Measurements from ENCODE around the gene CRY1. TPM values are rescaled to one million over a fixed set of nuclear protein-coding genes. Genes with fewer than 3 reads are reported as not detected.
"Not testable (repeated sequence)": the region's sequence is repeated elsewhere in the genome, so short reads cannot be mapped to it uniquely, and the experiment has no call there.

CRY1 gene
- polyA plus RNA-seq, 1 donor = 25.5 TPM

GRCh38 chr12:107035733-107036132 lies 57.6 kb downstream of the CRY1 start:
- no peak for DNase-seq
- WGBS (ENCODE audit: insufficient coverage, low lambda C conversion rate) = no CpG with 5 or more reads among the region's 2 CpGs
- H3K9me3 ChIP-seq (ENCODE audit: control insufficient read depth, low read depth, low read length) = no peaks in the 10 kb centered on the region
- no peaks in the 10 kb centered on the region for H3K4me1 ChIP-seq (ENCODE audit: control insufficient read depth, insufficient read depth, low read length)
- no peak overlapping the region for H3K27ac ChIP-seq (ENCODE audit: low read length)
- no peak overlapping the region for H3K4me3 ChIP-seq (ENCODE audit: low read length)
- H3K36me3 ChIP-seq (ENCODE audit: control insufficient read depth, insufficient read depth, low read length) = no peaks in the 10 kb centered on the region
- H3K27me3 ChIP-seq (ENCODE audit: control insufficient read depth, insufficient read depth, low read length) = no peaks in the 10 kb centered on the region

DNA sequence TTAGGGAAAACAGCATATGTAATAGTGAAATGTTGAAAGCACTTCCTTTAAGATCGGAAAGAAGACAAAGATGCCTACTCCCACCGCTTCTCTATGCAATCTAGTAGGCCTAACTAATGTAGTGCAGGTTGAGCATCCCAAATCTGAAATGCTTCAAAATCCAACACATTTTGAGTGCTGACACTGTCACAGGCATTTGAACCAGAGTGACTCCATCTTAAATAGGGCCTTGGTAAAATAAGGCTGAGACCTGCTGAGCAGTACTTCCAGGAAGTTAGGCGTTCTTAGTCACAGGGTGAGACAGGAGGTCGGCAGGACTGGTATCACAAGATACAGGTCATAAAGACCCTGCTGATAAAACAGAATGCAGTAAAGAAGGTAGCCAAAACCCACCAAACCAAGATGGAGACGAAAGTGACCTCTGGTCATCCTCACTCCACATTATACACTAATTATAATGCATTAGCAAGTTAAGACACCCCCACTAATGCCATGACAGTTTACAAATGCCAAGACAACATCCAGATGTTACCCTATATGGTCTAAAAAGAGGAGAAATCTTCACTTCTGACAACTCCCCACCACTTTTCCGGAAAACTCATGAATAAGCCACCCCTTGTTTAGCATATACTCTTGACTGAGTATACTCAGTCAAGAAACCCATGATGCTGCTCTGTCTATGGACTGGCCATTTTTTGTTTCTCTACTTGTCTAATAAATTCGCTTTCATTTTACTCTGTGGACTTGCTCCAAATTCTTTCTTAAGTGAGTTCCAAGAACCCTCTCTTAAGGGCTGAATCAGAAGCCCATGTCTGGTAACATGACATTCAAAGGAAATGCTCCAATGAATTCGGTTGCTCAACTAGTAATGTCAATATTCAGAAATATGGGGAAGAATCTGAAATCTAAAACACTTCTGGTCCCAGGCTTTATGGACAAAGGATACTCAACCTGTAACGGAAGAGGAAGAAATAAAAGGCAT lies 59.3 kb downstream of the CRY1 start:
- Histone ChIP-seq H3K27me3 (ENCODE audit: control insufficient read depth, insufficient read depth, low read length) (no peaks in the 10 kb centered on the region), H3K36me3 (ENCODE audit: control insufficient read depth, insufficient read depth, low read length) (no peaks in the 10 kb centered on the region), H3K4me1 (ENCODE audit: control insufficient read depth, insufficient read depth, low read length) (no peaks in the 10 kb centered on the region), H3K4me3 (ENCODE audit: low read length) (no peak overlapping the region), H3K27ac (ENCODE audit: low read length) (no peak overlapping the region), H3K9me3 (ENCODE audit: control insufficient read depth, low read depth, low read length) (no peaks in the 10 kb centered on the region)
- WGBS (ENCODE audit: insufficient coverage, low lambda C conversion rate) = 93% methylated on average over 2 of the region's 9 CpGs
- no peak for DNase-seq

GRCh38 chr12:107032266-107032665 lies 61.1 kb downstream of the CRY1 start:
- WGBS (ENCODE audit: insufficient coverage, low lambda C conversion rate) = 100% methylated on average over 1 of the region's 7 CpGs
- peaks cover 4% of the 10 kb centered on the region for H3K4me1 ChIP-seq (ENCODE audit: control insufficient read depth, insufficient read depth, low read length)
- no peaks in the 10 kb centered on the region for H3K36me3 ChIP-seq (ENCODE audit: control insufficient read depth, insufficient read depth, low read length)
- no peaks in the 10 kb centered on the region for H3K27me3 ChIP-seq (ENCODE audit: control insufficient read depth, insufficient read depth, low read length)
- no peak overlapping the region for H3K4me3 ChIP-seq (ENCODE audit: low read length)
- DNase-seq = no peak
- no peaks in the 10 kb centered on the region for H3K9me3 ChIP-seq (ENCODE audit: control insufficient read depth, low read depth, low read length)
- no peak overlapping the region for H3K27ac ChIP-seq (ENCODE audit: low read length)

DNA sequence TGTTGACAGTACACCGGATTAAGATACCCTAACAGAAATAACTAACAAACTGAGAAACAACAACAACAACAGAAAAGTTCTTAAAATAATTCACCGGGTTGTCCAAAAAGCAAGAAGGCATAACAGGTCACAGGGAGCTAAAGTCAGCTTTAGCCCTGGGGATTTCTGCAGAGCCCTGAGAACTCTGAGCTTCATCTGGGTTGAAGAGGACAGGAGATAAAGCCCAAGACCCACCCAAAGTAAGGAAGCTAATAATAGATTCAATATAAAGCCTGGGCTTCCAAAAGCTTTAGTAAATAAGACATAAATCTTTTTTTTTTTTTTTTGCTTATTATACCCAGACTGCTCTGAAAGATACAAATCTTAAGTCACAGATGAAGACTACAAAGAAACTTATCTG lies 62.3 kb downstream of the CRY1 start:
- WGBS (ENCODE audit: insufficient coverage, low lambda C conversion rate) = no CpG with 5 or more reads among the region's 2 CpGs
- no peak for DNase-seq
- H3K4me1 ChIP-seq (ENCODE audit: control insufficient read depth, insufficient read depth, low read length) = peaks cover 13% of the 10 kb centered on the region
- H3K27me3 ChIP-seq (ENCODE audit: control insufficient read depth, insufficient read depth, low read length) = no peaks in the 10 kb centered on the region
- no peaks in the 10 kb centered on the region for H3K36me3 ChIP-seq (ENCODE audit: control insufficient read depth, insufficient read depth, low read length)
- no peak overlapping the region for H3K4me3 ChIP-seq (ENCODE audit: low read length)
- no peaks in the 10 kb centered on the region for H3K9me3 ChIP-seq (ENCODE audit: control insufficient read depth, low read depth, low read length)
- H3K27ac ChIP-seq (ENCODE audit: low read length) = no peak overlapping the region

GRCh38 chr12:107029081-107029480 lies 64.3 kb downstream of the CRY1 start:
- 100% methylated on average over 1 of the region's 7 CpGs for WGBS (ENCODE audit: insufficient coverage, low lambda C conversion rate)
- Histone ChIP-seq H3K4me1 (ENCODE audit: control insufficient read depth, insufficient read depth, low read length) (peaks cover 13% of the 10 kb centered on the region), H3K9me3 (ENCODE audit: control insufficient read depth, low read depth, low read length) (no peaks in the 10 kb centered on the region), H3K27me3 (ENCODE audit: control insufficient read depth, insufficient read depth, low read length) (no peaks in the 10 kb centered on the region), H3K36me3 (ENCODE audit: control insufficient read depth, insufficient read depth, low read length) (no peaks in the 10 kb centered on the region), H3K27ac (ENCODE audit: low read length) (no peak overlapping the region), H3K4me3 (ENCODE audit: low read length) (no peak overlapping the region)
- no peak for DNase-seq

- 0% methylated on average over 1 of the region's 2 CpGs for WGBS (ENCODE audit: insufficient coverage, low lambda C conversion rate)
- peak; percentile 75 to 88 for DNase-seq
- peaks cover 13% of the 10 kb centered on the region for H3K4me1 ChIP-seq (ENCODE audit: control insufficient read depth, insufficient read depth, low read length)
Measured at GRCh38 chr12:107027636-107028053, 65.7 kb downstream of the CRY1 start.

GRCh38 chr12:107026806-107027635 lies 66.3 kb downstream of the CRY1 start:
- Histone ChIP-seq H3K27ac (ENCODE audit: low read length) (peak overlapping the region; percentile 73), H3K27me3 (ENCODE audit: control insufficient read depth, insufficient read depth, low read length) (no peaks in the 10 kb centered on the region), H3K36me3 (ENCODE audit: control insufficient read depth, insufficient read depth, low read length) (no peaks in the 10 kb centered on the region), H3K4me3 (ENCODE audit: low read length) (no peak overlapping the region), H3K4me1 (ENCODE audit: control insufficient read depth, insufficient read depth, low read length) (peaks cover 13% of the 10 kb centered on the region), H3K9me3 (ENCODE audit: control insufficient read depth, low read depth, low read length) (no peaks in the 10 kb centered on the region)
- WGBS (ENCODE audit: insufficient coverage, low lambda C conversion rate) = 33% methylated on average over 1 of the region's 4 CpGs
- peak; percentile 18 to 70 for DNase-seq

More at GRCh38 chr12:107027636-107028053, 65.7 kb downstream of the CRY1 start:
- H3K9me3 ChIP-seq (ENCODE audit: control insufficient read depth, low read depth, low read length) = no peaks in the 10 kb centered on the region
- no peak overlapping the region for H3K4me3 ChIP-seq (ENCODE audit: low read length)
- H3K36me3 ChIP-seq (ENCODE audit: control insufficient read depth, insufficient read depth, low read length) = no peaks in the 10 kb centered on the region
- no peaks in the 10 kb centered on the region for H3K27me3 ChIP-seq (ENCODE audit: control insufficient read depth, insufficient read depth, low read length)
- peak overlapping the region; percentile 73 for H3K27ac ChIP-seq (ENCODE audit: low read length)

- not testable (repeated sequence) for H3K9me3 ChIP-seq (ENCODE audit: control insufficient read depth, low read depth, low read length); H3K36me3 ChIP-seq (ENCODE audit: control insufficient read depth, insufficient read depth, low read length); H3K4me3 ChIP-seq (ENCODE audit: low read length); H3K27me3 ChIP-seq (ENCODE audit: control insufficient read depth, insufficient read depth, low read length); DNase-seq
- peak overlapping the region; percentile 73 for H3K27ac ChIP-seq (ENCODE audit: low read length)
- peaks cover 13% of the 10 kb centered on the region for H3K4me1 ChIP-seq (ENCODE audit: control insufficient read depth, insufficient read depth, low read length)
Measured at GRCh38 chr12:107026356-107026755, 67.0 kb downstream of the CRY1 start.

- no CpG with 5 or more reads among the region's 1 CpG for WGBS (ENCODE audit: insufficient coverage, low lambda C conversion rate)
- Histone ChIP-seq H3K4me3 (ENCODE audit: low read length) (no peak overlapping the region), H3K4me1 (ENCODE audit: control insufficient read depth, insufficient read depth, low read length) (peaks cover 13% of the 10 kb centered on the region), H3K9me3 (ENCODE audit: control insufficient read depth, low read depth, low read length) (no peaks in the 10 kb centered on the region), H3K27me3 (ENCODE audit: control insufficient read depth, insufficient read depth, low read length) (no peaks in the 10 kb centered on the region), H3K27ac (ENCODE audit: low read length) (no peak overlapping the region), H3K36me3 (ENCODE audit: control insufficient read depth, insufficient read depth, low read length) (no peaks in the 10 kb centered on the region)
- no peak for DNase-seq
Measured at GRCh38 chr12:107025671-107026070, 67.7 kb downstream of the CRY1 start.

- H3K36me3 ChIP-seq (ENCODE audit: control insufficient read depth, insufficient read depth, low read length) = no peaks in the 10 kb centered on the region
- no peak for DNase-seq
- H3K27me3 ChIP-seq (ENCODE audit: control insufficient read depth, insufficient read depth, low read length) = no peaks in the 10 kb centered on the region
- WGBS (ENCODE audit: insufficient coverage, low lambda C conversion rate) = no CpG with 5 or more reads among the region's 2 CpGs
- H3K27ac ChIP-seq (ENCODE audit: low read length) = no peak overlapping the region
- no peaks in the 10 kb centered on the region for H3K4me1 ChIP-seq (ENCODE audit: control insufficient read depth, insufficient read depth, low read length)
- no peak overlapping the region for H3K4me3 ChIP-seq (ENCODE audit: low read length)
- no peaks in the 10 kb centered on the region for H3K9me3 ChIP-seq (ENCODE audit: control insufficient read depth, low read depth, low read length)
Measured at GRCh38 chr12:107019546-107019945, 73.8 kb downstream of the CRY1 start.
